K562 (cell line): ENCODE results near the gene GART. TPM values are rescaled to one million over a fixed set of nuclear protein-coding genes. Genes with fewer than 3 reads are reported as not detected.
A peak's percentile ranks its signal among the peaks of the same experiment; 100 is the strongest.

Source experiments
- ATAC-seq: fragments of 200-7000 bp; cut with Tn5 transposase; 3 replicates; pipeline ENCODE4 v1.9.1; 2020; ENCODE audit warnings: moderate library complexity
- BruUV-seq: library from RNA; stranded (reverse); fragments of 400-500 nt; replicated peaks from 2 replicates; lab custom pipeline; 2021; lab: Mats Ljungman, UMichigan
- CTCF ChIA-PET: fragments of 300-600 bp; formaldehyde crosslinking; extraction: SDS; loops from one replicate; lab custom pipeline; 2021; ENCODE audit warnings: low intra/inter-chr PET ratio; lab: Yijun Ruan, JAX
- POLR2A ChIA-PET: fragments of 300-600, 350-650 bp; sonication (Branson Sonifier 250); formaldehyde crosslinking; extraction: SDS; loops from one replicate; lab custom pipeline; 2021; ENCODE audit warnings: antibody characterized with exemption, inconsistent platforms; lab: Yijun Ruan, JAX
- DNase-seq, 4 experiments: peaks; one replicate each; pipeline versions ENCODE4 v3.0.0 to v3.0.0-alpha.2; 2011 to 2018; ENCODE audit warnings: low spot score in 3 of 4, mixed read lengths in 3 of 4; ENCODE audit errors: extremely low read depth in 1 of 4
- FAIRE-seq: peaks from 2 replicates; lab custom pipeline; 2011; peaks lifted over from hg19 to GRCh38; lab: Jason Lieb, UNC
- H2AFZ ChIP-seq: 2 replicates; pipeline ENCODE4 v1.6.0; 2011; ENCODE audit warnings: low read depth, low read length, control low read depth, inconsistent platforms
- H3K27ac ChIP-seq: fragments of 200-600 bp; 3 replicates; pipeline ENCODE4 v1.8.0; 2011; ENCODE audit warnings: low read depth, mild to moderate bottlenecking, control low read depth, inconsistent platforms, low read length, moderate library complexity, mixed read lengths; ENCODE audit errors: extremely low read depth
- H3K27me3 ChIP-seq, 2 experiments: fragments of 300-600 bp in 1 of 2; 2 replicates in 1 of 2; 3 replicates in 1 of 2; pipeline versions ENCODE4 v1.6.0 to v1.8.0; 2011; ENCODE audit warnings: inconsistent platforms in 2 of 2, low read length in 2 of 2, mild to moderate bottlenecking in 1 of 2, mixed read lengths in 1 of 2, moderate library complexity in 1 of 2; ENCODE audit not compliant: control insufficient read depth in 2 of 2, insufficient read depth in 2 of 2
- H3K36me3 ChIP-seq: fragments of 300-600 bp; 3 replicates; pipeline ENCODE4 v1.8.0; 2011; ENCODE audit warnings: mild to moderate bottlenecking, low read length, inconsistent platforms; ENCODE audit not compliant: control insufficient read depth, insufficient read depth
- H3K4me1 ChIP-seq, 2 experiments: fragments of 200-600 bp in 1 of 2; replicated peaks in 1 of 2; 2 replicates in 1 of 2; 3 replicates in 1 of 2; pipeline versions ENCODE4 v1.5.1 to v1.8.0; 2011; ENCODE audit warnings: inconsistent platforms in 2 of 2, low read length in 2 of 2, mild to moderate bottlenecking in 1 of 2, mixed read lengths in 1 of 2, moderate library complexity in 1 of 2; ENCODE audit not compliant: control insufficient read depth in 2 of 2, insufficient read depth in 2 of 2
- H3K4me2 ChIP-seq: 2 replicates; pipeline ENCODE4 v1.6.1; 2011; ENCODE audit warnings: low read length, control low read depth, inconsistent platforms, mixed read lengths; ENCODE audit not compliant: insufficient read depth
- H3K4me3 ChIP-seq: fragments of 200-600 bp; sonication (generic), shearing (Covaris generic); 2 replicates; pipeline ENCODE4 v1.5.1; 2016; ENCODE audit warnings: control low read depth, inconsistent platforms
- H3K79me2 ChIP-seq: fragments of 200-600 bp; 3 replicates; pipeline ENCODE4 v1.8.0; 2011; ENCODE audit warnings: low read length, inconsistent platforms; ENCODE audit not compliant: control insufficient read depth, insufficient read depth
- H3K9ac ChIP-seq, 2 experiments: 2 replicates each; pipeline versions ENCODE4 v1.6.0 to v1.6.1; 2011; ENCODE audit warnings: low read depth in 2 of 2, low read length in 2 of 2, control low read depth in 1 of 2, inconsistent platforms in 1 of 2, mild to moderate bottlenecking in 1 of 2, mixed read lengths in 1 of 2; ENCODE audit not compliant: insufficient read depth in 1 of 2
- H3K9me1 ChIP-seq: one replicate; pipeline ENCODE4 v1.6.0; 2011; ENCODE audit warnings: inconsistent platforms, mild to moderate bottlenecking, low read length, moderate library complexity; ENCODE audit not compliant: control insufficient read depth, insufficient read depth
- H3K9me3 ChIP-seq: replicated peaks from 2 replicates; pipeline ENCODE4 v1.5.1; 2011; ENCODE audit warnings: low read depth, low read length, inconsistent platforms; ENCODE audit not compliant: control insufficient read depth, insufficient read depth
- H4K20me1 ChIP-seq: replicated peaks from 2 replicates; pipeline ENCODE4 v1.6.1; 2011; ENCODE audit warnings: low read length, inconsistent platforms, mixed read lengths; ENCODE audit not compliant: control insufficient read depth, insufficient read depth
- CAMTA2 ChIP-seq: fragments of 250-450 bp; sonication (Bioruptor Pico); conservative IDR thresholded peaks from 2 replicates; pipeline ENCODE4 v1.5.1; 2022
- CREBBP ChIP-seq: IDR thresholded peaks from one replicate; pipeline ENCODE4 v1.6.1; 2012; ENCODE audit warnings: low read depth, mild to moderate bottlenecking, control low read depth, inconsistent platforms, low read length
- GTF2F1 ChIP-seq: IDR thresholded peaks from 2 replicates; pipeline ENCODE4 v1.6.1; 2011; ENCODE audit warnings: low read depth, low read length, improper control_type of control experiment
- MAFK ChIP-seq: IDR thresholded peaks from 2 replicates; pipeline ENCODE4 v1.6.1; 2011; ENCODE audit warnings: low read length, improper control_type of control experiment
- NCOA2 ChIP-seq, 2 experiments: fragments of 450-650 bp; IDR thresholded peaks; 2 replicates each; pipeline ENCODE4 v1.6.1; 2018; ENCODE audit warnings: mild to moderate bottlenecking in 2 of 2, moderate library complexity in 1 of 2; ENCODE audit not compliant: partially characterized antibody in 2 of 2
- NFE2 ChIP-seq: IDR thresholded peaks from 2 replicates; pipeline ENCODE4 v1.6.1; 2014; ENCODE audit warnings: antibody characterized with exemption, low read depth
- RAD51 ChIP-seq: fragments of 450-650 bp; IDR thresholded peaks from 2 replicates; pipeline ENCODE4 v1.7.1; 2016; ENCODE audit warnings: low read depth, mild to moderate bottlenecking, borderline replicate concordance
- SREBF1 ChIP-seq: fragments of 150-350 bp; IDR thresholded peaks from 2 replicates; pipeline ENCODE4 v1.6.1; 2014; ENCODE audit warnings: antibody characterized with exemption, low read depth, low read length, borderline replicate concordance
- TAF7 ChIP-seq: fragments of 450-650 bp; IDR thresholded peaks from 2 replicates; pipeline ENCODE4 v1.6.1; 2016; ENCODE audit warnings: missing genetic modification characterization, missing compliant biosample characterization
- ZNF134 ChIP-seq: fragments of 250-450 bp; sonication (Bioruptor Pico); conservative IDR thresholded peaks from 2 replicates; pipeline ENCODE4 v1.4.0; 2020
- ZNF143 ChIP-seq: sonication (generic); formaldehyde crosslinking; IDR thresholded peaks from 2 replicates; pipeline ENCODE4 v1.9.0; 2022; ENCODE audit warnings: mild to moderate bottlenecking, missing genetic modification reagents
- ZNF75A ChIP-seq: fragments of 450-650 bp; formaldehyde crosslinking; IDR thresholded peaks from 2 replicates; pipeline ENCODE4 v1.4.0; 2020; ENCODE audit warnings: mild to moderate bottlenecking
- WGBS: fragments of 100-300 bp; shearing (Covaris generic); methylation state at CpG from one replicate; pipeline ENCODE4 v1.1.6; 2016; ENCODE audit warnings: low coverage, mixed read lengths; ENCODE audit not compliant: insufficient coverage; ENCODE audit errors: missing lambda C conversion rate; 5-methylcytosine and 5-hydroxymethylcytosine counted together
- in situ Hi-C: fragments of 300-500 bp; cut with MboI; formaldehyde crosslinking; loops from 4 replicates; pipeline ENCODE4 v1.15.0; 2018; ENCODE audit warnings: inconsistent platforms, mixed read lengths
- intact Hi-C: fragments of 100-400 bp; cut with micrococcal nuclease; formaldehyde crosslinking; loops from 2 replicates; pipeline ENCODE4 v1.14.2; 2022
- polyA plus RNA-seq, 8 experiments: library from polyadenylated mRNA; depleted of rRNA in 4 of 8; stranded (reverse) in 5 of 8; unstranded in 3 of 8; fragments of >200 nt; fragmentation: Nextera tagmentation in 2 of 8; fragmentation: Illumina TruSeq in 1 of 8; extraction: Ambion mirVana in 2 of 8; extraction: Trizol in 1 of 8; gene quantifications; 2 replicates each; pipeline versions ENCODE4 v1.2.1 to v1.2.3, GENCODE V29; 2011 to 2014; ENCODE audit warnings: inconsistent platforms in 1 of 8, missing spikeins in 1 of 8
- total RNA-seq, 7 experiments: library from RNA; depleted of rRNA in 6 of 7; stranded (reverse); fragments of >200 nt in 6 of 7; fragmentation: Illumina TruSeq in 2 of 7; extraction: Trizol in 2 of 7; gene quantifications; 2 replicates each; pipeline versions ENCODE4 v1.2.1 to v1.2.3, GENCODE V29; 2011 to 2021; ENCODE audit warnings: low replicate concordance in 1 of 7
- TF ChIP-seq, protein P1 (sequence below): fragments of 450-650 bp; IDR thresholded peaks from 2 replicates; pipeline ENCODE4 v1.6.1; 2016

The GART gene
- total and polyA plus RNA-seq, 9 of the 15 experiments (the other 6 are each of a cell fraction or from before 2014, with no cell fraction given), result 141 to 429 (median 349) TPM

DNA sequence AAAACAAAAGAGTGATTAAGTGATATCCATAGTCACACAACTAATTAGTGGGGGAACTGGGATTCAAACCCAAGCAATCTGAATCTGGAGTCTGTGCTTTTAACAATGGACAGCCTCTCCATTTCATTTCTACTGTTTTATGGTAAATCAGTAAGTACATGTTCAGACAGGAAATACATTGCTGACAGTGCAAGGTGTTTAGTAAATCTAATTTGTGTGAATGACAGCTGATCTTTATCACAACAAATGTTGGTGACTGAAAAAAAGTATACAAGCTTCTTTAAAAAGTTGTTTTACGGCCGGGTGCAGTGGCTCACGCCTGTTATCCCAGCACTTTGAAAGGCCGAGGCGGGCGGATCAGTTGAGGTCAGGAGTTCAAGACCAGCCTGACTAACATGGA is 26.0 kb upstream of the GART start:
- H3K4me2 ChIP-seq, result no peak overlapping the region
- BruUV-seq, result no TSS peak
- DNase-seq, result no peak
- WGBS, result 91% methylated on average over 6 of the region's 6 CpGs
- H3K27me3 ChIP-seq, result no peaks in the 10 kb centered on the region
- no peak overlapping the region for H3K27ac ChIP-seq
- ATAC-seq, result no peak
- TF ChIP-seq, protein P1, sequence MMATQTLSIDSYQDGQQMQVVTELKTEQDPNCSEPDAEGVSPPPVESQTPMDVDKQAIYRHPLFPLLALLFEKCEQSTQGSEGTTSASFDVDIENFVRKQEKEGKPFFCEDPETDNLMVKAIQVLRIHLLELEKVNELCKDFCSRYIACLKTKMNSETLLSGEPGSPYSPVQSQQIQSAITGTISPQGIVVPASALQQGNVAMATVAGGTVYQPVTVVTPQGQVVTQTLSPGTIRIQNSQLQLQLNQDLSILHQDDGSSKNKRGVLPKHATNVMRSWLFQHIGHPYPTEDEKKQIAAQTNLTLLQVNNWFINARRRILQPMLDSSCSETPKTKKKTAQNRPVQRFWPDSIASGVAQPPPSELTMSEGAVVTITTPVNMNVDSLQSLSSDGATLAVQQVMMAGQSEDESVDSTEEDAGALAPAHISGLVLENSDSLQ, result 0 out of 2 replicates have a peak, but pooled peaks have one; percentile 34
- TF ChIP-seq CAMTA2 (CRISPR knock-in tag) (no peak), SREBF1 (no peak)
- TF ChIP-seq, all 486 proteins: peak for 1
- Histone ChIP-seq H2AFZ (no peak overlapping the region), H3K4me1 (no peaks in the 10 kb centered on the region), H3K4me3 (no peak overlapping the region), H3K79me2 (peaks cover 29% of the 10 kb centered on the region), H3K9me3 (no peaks in the 10 kb centered on the region), H3K9ac (no peak overlapping the region), H4K20me1 (no peaks in the 10 kb centered on the region), H3K9me1 (no peaks in the 10 kb centered on the region), H3K36me3 (peaks cover 96% of the 10 kb centered on the region)
- POLR2A ChIA-PET, result interaction anchor here (12.7 kb wide), 1 partner anchor 12 kb away, joined by 130 read pairs; no protein-coding TSS in a partner anchor
- in situ Hi-C loops (no loop called here), intact Hi-C loops (no loop called here)
- CTCF ChIA-PET, result no interaction called here
- no peak for FAIRE-seq

DNA sequence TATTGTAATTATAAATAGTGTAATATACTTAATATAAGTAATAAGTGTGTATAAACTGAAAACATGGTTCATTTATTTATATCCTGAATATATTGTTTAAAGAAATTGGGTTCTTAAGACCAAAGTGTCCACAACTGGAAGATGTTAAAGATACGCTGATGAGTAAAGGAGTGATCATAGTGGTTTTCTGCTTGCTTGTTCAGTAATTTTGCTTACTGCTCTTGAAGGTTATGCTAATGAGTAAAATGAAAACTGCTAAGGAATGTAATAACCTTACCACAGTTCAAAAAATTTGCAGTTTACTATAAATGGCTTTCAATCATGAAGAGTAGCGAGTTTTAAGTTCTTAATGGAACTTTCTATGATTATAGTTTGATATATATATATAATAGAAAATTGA is 24.6 kb upstream of the GART start:
- H3K4me3 ChIP-seq, result no peak overlapping the region
- no peak overlapping the region for H3K27ac ChIP-seq
- H3K27me3 ChIP-seq, result no peaks in the 10 kb centered on the region
- H3K4me2 ChIP-seq, result no peak overlapping the region
- no peaks in the 10 kb centered on the region for H3K9me1 ChIP-seq
- no peak for TF ChIP-seq TAF7 (tag)
- no peak for TF ChIP-seq GTF2F1
- TF ChIP-seq ZNF143 (CRISPR knock-in tag), result no peak
- no peak for TF ChIP-seq NCOA2 (IDR thresholded peaks at IDR 0.05; ENCODE audit: partially characterized antibody in 2 of 2)
- no peak for TF ChIP-seq RAD51
- no peak for TF ChIP-seq CREBBP
- no peak for TF ChIP-seq NFE2
- no peak for TF ChIP-seq ZNF134
- no peak for TF ChIP-seq ZNF75A
- TF ChIP-seq MAFK, result no peak
- no peak for FAIRE-seq
- H2AFZ ChIP-seq, result no peak overlapping the region
- peaks cover 97% of the 10 kb centered on the region for H3K36me3 ChIP-seq
- WGBS, result 95% methylated on average over 2 of the region's 2 CpGs
- H3K4me1 ChIP-seq, result no peaks in the 10 kb centered on the region
- no peak overlapping the region for H3K9ac ChIP-seq
- peaks cover 43% of the 10 kb centered on the region for H3K79me2 ChIP-seq
- intact Hi-C loops, result no loop called here
- H3K9me3 ChIP-seq, result no peaks in the 10 kb centered on the region
- no TSS peak for BruUV-seq
- in situ Hi-C loops, result no loop called here
- ChIA-PET CTCF (no interaction called here), POLR2A (interaction anchor here (1.1 to 12.7 kb wide), 3 partner anchors 8 to 23 kb away, joined by 3 to 130 read pairs (median 8); partner anchors contain the start of gene SON)
- no peak for ATAC-seq
- DNase-seq, result no peak
- no peaks in the 10 kb centered on the region for H4K20me1 ChIP-seq
